K562 (cell line): ENCODE data around the gene PIP5KL1. TPM values are rescaled to one million over a fixed set of nuclear protein-coding genes. Genes with fewer than 3 reads are reported as not detected.

ENCODE experiments used
- CAMTA2 ChIP-seq: fragments of 250-450 bp; sonication (Bioruptor Pico); conservative IDR thresholded peaks from 2 replicates; pipeline ENCODE4 v1.5.1; 2022
- CREM ChIP-seq: IDR thresholded peaks from 2 replicates; pipeline ENCODE4 v1.6.1; 2014; ENCODE audit warnings: antibody characterized with exemption, low read depth
- EGR1 ChIP-seq: fragments of 450-650 bp; conservative IDR thresholded peaks from 2 replicates; pipeline ENCODE4 v1.6.1; 2017; ENCODE audit warnings: mild to moderate bottlenecking
- GABPA ChIP-seq: fragments of 200-800 bp; sonication (Bioruptor generic); conservative IDR thresholded peaks from 2 replicates; pipeline ENCODE4 v1.6.1; 2016; ENCODE audit warnings: low read depth, missing genetic modification characterization, missing compliant biosample characterization
- HSF4 ChIP-seq: fragments of 250-450 bp; sonication (Bioruptor Pico); IDR thresholded peaks from 2 replicates; pipeline ENCODE4 v2.1.2; 2022; ENCODE audit warnings: mild to moderate bottlenecking, moderate library complexity, borderline replicate concordance
- MED1 ChIP-seq: sonication (generic); formaldehyde crosslinking; IDR thresholded peaks from 2 replicates; pipeline ENCODE4 v1.8.1; 2023; ENCODE audit warnings: missing genetic modification reagents, borderline replicate concordance
- NFYB ChIP-seq: IDR thresholded peaks from 2 replicates; pipeline ENCODE4 v1.6.1; 2011; ENCODE audit warnings: mild to moderate bottlenecking, moderate library complexity; ENCODE audit not compliant: insufficient read length; ENCODE audit errors: extremely low read depth
- NR2C1 ChIP-seq, 2 experiments: fragments of 450-650 bp; IDR thresholded peaks; 2 replicates each; pipeline ENCODE4 v1.6.1; 2017; ENCODE audit warnings: mild to moderate bottlenecking in 2 of 2, antibody characterized with exemption in 1 of 2, inconsistent platforms in 1 of 2, missing compliant biosample characterization in 1 of 2, missing genetic modification characterization in 1 of 2
- POLR2AphosphoS5 ChIP-seq: IDR thresholded peaks from 2 replicates; pipeline ENCODE4 v1.6.1; 2011; ENCODE audit warnings: mild to moderate bottlenecking, low read depth, low read length, moderate library complexity; ENCODE audit not compliant: control insufficient read depth, insufficient read depth
- RNF2 ChIP-seq: sonication (generic); IDR thresholded peaks from 2 replicates; pipeline ENCODE4 v1.6.1; 2016
- SPI1 ChIP-seq: IDR thresholded peaks from 2 replicates; pipeline ENCODE4 v1.6.1; 2011; ENCODE audit warnings: low read depth, low read length, control low read depth, borderline replicate concordance
- VEZF1 ChIP-seq: fragments of 200-800 bp; sonication (Bioruptor generic); IDR thresholded peaks from 2 replicates; pipeline ENCODE4 v1.6.1; 2017; ENCODE audit warnings: missing genetic modification characterization, missing compliant biosample characterization
- XRCC5 ChIP-seq: fragments of 200-400 bp; formaldehyde crosslinking; IDR thresholded peaks from 2 replicates; pipeline ENCODE4 v1.6.1; 2017; ENCODE audit warnings: low read depth, mild to moderate bottlenecking, low read length
- ZBTB7A ChIP-seq: IDR thresholded peaks from 2 replicates; pipeline ENCODE4 v1.6.1; 2011; ENCODE audit warnings: low read depth, mild to moderate bottlenecking, low read length, moderate library complexity, borderline replicate concordance; ENCODE audit not compliant: control insufficient read depth
- ZNF507 ChIP-seq: conservative IDR thresholded peaks from 2 replicates; pipeline ENCODE4 v1.6.1; 2017; ENCODE audit warnings: missing genetic modification characterization, missing compliant biosample characterization
- ZNF639 ChIP-seq, 2 experiments: fragments of 200-800 bp in 1 of 2; sonication (Bioruptor generic) in 1 of 2; sonication (generic) in 1 of 2; formaldehyde crosslinking in 1 of 2; IDR thresholded peaks in 1 of 2; conservative IDR thresholded peaks in 1 of 2; 2 replicates each; pipeline versions ENCODE4 v1.5.0 to v1.6.1; 2016 to 2020; ENCODE audit warnings: missing compliant biosample characterization in 1 of 2, missing genetic modification characterization in 1 of 2, missing genetic modification reagents in 1 of 2
- polyA plus RNA-seq, 8 experiments: library from polyadenylated mRNA; depleted of rRNA in 4 of 8; stranded (reverse) in 5 of 8; unstranded in 3 of 8; fragments of >200 nt; fragmentation: Nextera tagmentation in 2 of 8; fragmentation: Illumina TruSeq in 1 of 8; extraction: Ambion mirVana in 2 of 8; extraction: Trizol in 1 of 8; gene quantifications; 2 replicates each; pipeline versions ENCODE4 v1.2.1 to v1.2.3, GENCODE V29; 2011 to 2014; ENCODE audit warnings: inconsistent platforms in 1 of 8, missing spikeins in 1 of 8
- total RNA-seq, 7 experiments: library from RNA; depleted of rRNA in 6 of 7; stranded (reverse); fragments of >200 nt in 6 of 7; fragmentation: Illumina TruSeq in 2 of 7; extraction: Trizol in 2 of 7; gene quantifications; 2 replicates each; pipeline versions ENCODE4 v1.2.1 to v1.2.3, GENCODE V29; 2011 to 2021; ENCODE audit warnings: low replicate concordance in 1 of 7

The PIP5KL1 gene
- total and polyA plus RNA-seq, 9 of the 15 experiments (the other 6 are each of a cell fraction or from before 2014, with no cell fraction given): 0.18 to 4.8 (median 1.2) TPM

- TF ChIP-seq VEZF1: peak; percentile 73
- no peak for TF ChIP-seq CAMTA2
- peak; percentile 60 for TF ChIP-seq NR2C1 (IDR thresholded peaks at IDR 0.05)
- peak; percentile 69 for TF ChIP-seq NR2C1 (tag; IDR thresholded peaks at IDR 0.05)
- TF ChIP-seq ZNF507 (tag): no peak
- peak; percentile 31; the same call in 1 of the 2 replicates for TF ChIP-seq CREM
- 0 out of 2 replicates have a peak, but pooled peaks have one; percentile 17 for TF ChIP-seq GABPA (tag)
- TF ChIP-seq ZNF639 (CRISPR knock-in tag; conservative IDR thresholded peaks at IDR 0.05 in 1 of 2, IDR thresholded peaks at IDR 0.05 in 1 of 2): peak in 1 of 2 experiments; percentile 30; a peak in 1 of 4 replicates
- peak; percentile 34 for TF ChIP-seq NFYB
- TF ChIP-seq HSF4: no peak
- TF ChIP-seq POLR2AphosphoS5: 0 out of 2 replicates have a peak, but pooled peaks have one; percentile 33
- peak; percentile 54; the same call in 1 of the 2 replicates for TF ChIP-seq RNF2
- TF ChIP-seq ZBTB7A: peak; percentile 74; the same call in 1 of the 2 replicates
- TF ChIP-seq SPI1: peak; percentile 47; the same call in 1 of the 2 replicates
- TF ChIP-seq EGR1: 0 out of 2 replicates have a peak, but pooled peaks have one; percentile 13
- no peak for TF ChIP-seq MED1 (CRISPR knock-in tag)
- 0 out of 2 replicates have a peak, but pooled peaks have one; percentile 26 for TF ChIP-seq XRCC5
These were observed 33.3 kb downstream of the PIP5KL1 start (continued) for GRCh38 chr9:127897193-127897692.
